LNCAP (cell line): Measurements from ENCODE around the gene OR52D1.
A peak's percentile ranks its signal among the peaks of the same experiment; 100 is the strongest.

Source experiments
- CTCF ChIP-seq: fragments of 450-650 bp; IDR thresholded peaks from 2 replicates; pipeline ENCODE4 v1.5.1; 2017; ENCODE audit warnings: mild to moderate bottlenecking

The OR52D1 gene

GRCh38 chr11:5500393-5500801 is 11.9 kb downstream of the OR52D1 start:
- TF ChIP-seq CTCF = no peak

- TF ChIP-seq CTCF = no peak
Measured at GRCh38 chr11:5504403-5504921, 16.0 kb downstream of the OR52D1 start.

- no peak for TF ChIP-seq CTCF
Measured at GRCh38 chr11:5505363-5506048, 17.0 kb downstream of the OR52D1 start.

- no peak for TF ChIP-seq CTCF
Measured at GRCh38 chr11:5507177-5507932, 18.9 kb downstream of the OR52D1 start.

GRCh38 chr11:5507933-5508305 is 19.4 kb downstream of the OR52D1 start:
- no peak for TF ChIP-seq CTCF

GRCh38 chr11:5508605-5509004 is 20.1 kb downstream of the OR52D1 start:
- TF ChIP-seq CTCF = peak; percentile 21; the same call in 1 of the 2 replicates

- no peak for TF ChIP-seq CTCF
Measured at GRCh38 chr11:5509803-5510202, 21.3 kb downstream of the OR52D1 start, which contains the start of gene UBQLN3. Gene UBQLN3, minus strand, starts transcription at chr11:5509957. Its CDS starts 399 bp downstream, at chr11:5509558.
